Transverse colon (tissue), 4 donors: ENCODE data around the gene DDX27. TPM values are rescaled to one million over a fixed set of nuclear protein-coding genes. Genes with fewer than 3 reads are reported as not detected.

Experiments
- DNase-seq: peaks from one replicate; pipeline ENCODE4 v3.0.0-alpha.2; 2019
- H3K27ac ChIP-seq, 4 donors: fragments of 200-600 bp; sonication (generic); 2 replicates each; pipeline ENCODE4 v1.5.1; 2016 to 2018; ENCODE audit warnings: inconsistent platforms in 4 of 4
- H3K27me3 ChIP-seq: fragments of 200-600 bp; sonication (generic); 2 replicates; pipeline ENCODE4 v1.5.1; 2017; ENCODE audit warnings: inconsistent platforms
- H3K36me3 ChIP-seq, 4 donors: fragments of 200-600 bp; sonication (generic); 2 replicates each; pipeline ENCODE4 v1.5.1; 2017 to 2019; ENCODE audit warnings: inconsistent platforms in 4 of 4
- H3K4me1 ChIP-seq, 4 donors: fragments of 200-600 bp; sonication (generic); 2 replicates each; pipeline ENCODE4 v1.5.1; 2017 to 2020; ENCODE audit warnings: inconsistent platforms in 4 of 4
- H3K4me3 ChIP-seq, 4 donors: fragments of 200-600 bp; sonication (generic); 1 replicate in 1 of 4; 2 replicates in 3 of 4; pipeline versions ENCODE4 v1.5.1 to v1.6.1; 2017 to 2019; ENCODE audit warnings: inconsistent platforms in 4 of 4
- H3K9me3 ChIP-seq, 2 donors: fragments of 200-600 bp; sonication (generic); 2 replicates each; pipeline ENCODE4 v1.5.1; 2017 to 2019; ENCODE audit warnings: inconsistent platforms in 2 of 2
- CTCF ChIP-seq, 5 experiments: fragments of 200-600 bp in 3 of 5; fragments of 450-650 bp in 2 of 5; sonication (generic) in 3 of 5; IDR thresholded peaks; 1 replicate in 2 of 5; 2 replicates in 3 of 5; pipeline ENCODE4 v1.5.1; 2016 to 2017; ENCODE audit warnings: antibody characterized with exemption in 5 of 5, inconsistent platforms in 3 of 5, mild to moderate bottlenecking in 2 of 5, moderate library complexity in 1 of 5
- EP300 ChIP-seq: sonication (generic); formaldehyde crosslinking; IDR thresholded peaks from one replicate; pipeline ENCODE4 v1.6.1; 2017; ENCODE audit warnings: antibody characterized with exemption, low read depth
- POLR2A ChIP-seq: fragments of 450-650 bp; IDR thresholded peaks from one replicate; pipeline ENCODE4 v1.6.1; 2016; ENCODE audit warnings: antibody characterized with exemption, mild to moderate bottlenecking, moderate library complexity
- POLR2AphosphoS5 ChIP-seq, 3 donors: sonication (generic); formaldehyde crosslinking; IDR thresholded peaks; one replicate each; pipeline ENCODE4 v1.6.1; 2016; ENCODE audit warnings: antibody characterized with exemption in 3 of 3
- WGBS, 2 donors: methylation state at CpG; one replicate each; pipeline ENCODE4 v1.1.5; 2018; ENCODE audit warnings: low coverage in 1 of 2; 5-methylcytosine and 5-hydroxymethylcytosine counted together
- in situ Hi-C, 4 donors: fragments of 200-750 bp; cut with MboI; loops; one replicate each; pipeline versions ENCODE4 v1.15.0 to v1.15.1; 2017; ENCODE audit warnings: low sequenced_read_pairs in 3 of 4, low pct_ligation_motif_present in 1 of 4, low pct_unique_long_range_greater_than_20kb in 1 of 4
- intact Hi-C: fragments of 100-400 bp; cut with DNase I; formaldehyde crosslinking; loops from one replicate; pipeline ENCODE4 v1.15.1; 2023; ENCODE audit warnings: low total_unique reads
- total RNA-seq, 4 donors: library from RNA; depleted of rRNA; stranded (reverse); fragments of >200 nt; gene quantifications; one replicate each; pipeline ENCODE4 v1.1.0, GENCODE V29; 2016

Gene DDX27
- total RNA-seq, 4 donors from 2014 or later: 13.1 to 37.0 (median 24.8) TPM

- Histone ChIP-seq H3K4me1 (peaks cover 0 to 12% (median 0%) of the 10 kb centered on the region in 4 donors), H3K36me3 (peaks cover 0 to 83% (median 39%) of the 10 kb centered on the region in 4 donors), H3K4me3 (no peak overlapping the region), H3K9me3 (peaks cover 22 to 31% of the 10 kb centered on the region in 2 donors), H3K27me3 (no peaks in the 10 kb centered on the region), H3K27ac (peak overlapping the region in 3 of 4 donors; percentile 16 to 45 (median 24))
- DNase-seq: no peak
- WGBS, 2 donors: 70 to 100% methylated on average over 1 to 10 of the region's 10 CpGs
- peak in 2 of 3 donors; percentile 9 to 52 for TF ChIP-seq POLR2AphosphoS5 (IDR thresholded peaks at IDR 0.05)
- no peak for TF ChIP-seq CTCF (IDR thresholded peaks at IDR 0.05)
- TF ChIP-seq POLR2A: no peak
- TF ChIP-seq EP300: no peak
- in situ Hi-C loops (no loop called here), intact Hi-C loops (no loop called here)
Measured at GRCh38 chr20:49288784-49289696, 69.8 kb downstream of the DDX27 start.

- DNase-seq: no peak
- intact Hi-C loops: no loop called here
- no peak for TF ChIP-seq EP300
- TF ChIP-seq CTCF (IDR thresholded peaks at IDR 0.05): no peak
- no peak for TF ChIP-seq POLR2A
- TF ChIP-seq POLR2AphosphoS5 (IDR thresholded peaks at IDR 0.05): no peak
- Histone ChIP-seq H3K36me3 (peaks cover 0 to 66% (median 27%) of the 10 kb centered on the region in 4 donors), H3K9me3 (peaks cover 14 to 21% of the 10 kb centered on the region in 2 donors), H3K4me1 (peaks cover 0 to 12% (median 0%) of the 10 kb centered on the region in 4 donors), H3K27ac (no peak overlapping the region), H3K4me3 (no peak overlapping the region), H3K27me3 (no peaks in the 10 kb centered on the region)
- in situ Hi-C loops: no loop called here
- WGBS, 2 donors: 90 to 96% methylated on average over 6 of the region's 6 CpGs
Measured at GRCh38 chr20:49290608-49291191, 71.5 kb downstream of the DDX27 start.

GRCh38 chr20:49291200-49291599 is 72.0 kb downstream of the DDX27 start:
- Histone ChIP-seq H3K4me1 (peaks cover 0 to 12% (median 0%) of the 10 kb centered on the region in 4 donors), H3K9me3 (peaks cover 9 to 17% of the 10 kb centered on the region in 2 donors), H3K27me3 (no peaks in the 10 kb centered on the region), H3K4me3 (no peak overlapping the region), H3K27ac (no peak overlapping the region), H3K36me3 (peaks cover 0 to 61% (median 23%) of the 10 kb centered on the region in 4 donors)
- 0 to 42% methylated on average over 1 of the region's 1 CpG for WGBS, 2 donors
- no peak for DNase-seq
- TF ChIP-seq EP300 (no peak), POLR2A (no peak), CTCF (IDR thresholded peaks at IDR 0.05) (no peak)
- in situ Hi-C loops (no loop called here), intact Hi-C loops (no loop called here)

- peaks cover 1 to 9% of the 10 kb centered on the region in 2 donors for H3K9me3 ChIP-seq
- H3K36me3 ChIP-seq: peaks cover 0 to 53% (median 15%) of the 10 kb centered on the region in 4 donors
- 44 to 53% methylated on average over 3 of the region's 3 CpGs for WGBS, 2 donors
- H3K27ac ChIP-seq: no peak overlapping the region
- in situ Hi-C loops (no loop called here), intact Hi-C loops (no loop called here)
- H3K4me3 ChIP-seq: no peak overlapping the region
- no peaks in the 10 kb centered on the region for H3K27me3 ChIP-seq
- TF ChIP-seq POLR2A (no peak), EP300 (no peak), CTCF (IDR thresholded peaks at IDR 0.05) (no peak), POLR2AphosphoS5 (IDR thresholded peaks at IDR 0.05) (no peak)
- peaks cover 0 to 12% (median 0%) of the 10 kb centered on the region in 4 donors for H3K4me1 ChIP-seq
- no peak for DNase-seq
Measured at GRCh38 chr20:49292010-49292409, 72.8 kb downstream of the DDX27 start.
